Endothelial cell of umbilical vein (primary cell): ENCODE data around the gene CUL9.

ENCODE experiments used
- CTCF ChIP-seq, 2 donors: IDR thresholded peaks; 1 replicate in 1 of 2; 2 replicates in 1 of 2; pipeline ENCODE4 v1.5.1; 2011; ENCODE audit warnings: low read length in 2 of 2, mild to moderate bottlenecking in 2 of 2, moderate library complexity in 2 of 2, control low read depth in 1 of 2, inconsistent platforms in 1 of 2, low read depth in 1 of 2; ENCODE audit not compliant: insufficient read depth in 1 of 2; ENCODE audit errors: extremely low read depth in 1 of 2
- EZH2 ChIP-seq: IDR thresholded peaks from 2 replicates; pipeline ENCODE4 v1.6.1; 2012; ENCODE audit warnings: borderline replicate concordance, low read depth, mild to moderate bottlenecking, moderate library complexity, low read length, inconsistent platforms; ENCODE audit not compliant: severe bottlenecking
- POLR2A ChIP-seq: IDR thresholded peaks from 2 replicates; pipeline ENCODE4 v1.6.1; 2012; ENCODE audit warnings: low read depth, mild to moderate bottlenecking, control low read depth, low read length
- POLR2AphosphoS5 ChIP-seq: IDR thresholded peaks from 2 replicates; pipeline ENCODE4 v1.6.1; 2012; ENCODE audit warnings: low read depth, mild to moderate bottlenecking, control low read depth, low read length, moderate library complexity; ENCODE audit not compliant: insufficient read depth

GRCh38 chr6:43203029-43203717 lies 21.2 kb downstream of the CUL9 start:
- TF ChIP-seq CTCF (IDR thresholded peaks at IDR 0.05; ENCODE audit: extremely low read depth in 1 of 2, insufficient read depth in 1 of 2, low read depth in 1 of 2, low read length in 2 of 2) = no peak
- no peak for TF ChIP-seq POLR2AphosphoS5
- TF ChIP-seq POLR2A = no peak
- no peak for TF ChIP-seq EZH2
